IMR-90 (cell line): Measurements from ENCODE around the gene ATP1B3. TPM values are rescaled to one million over a fixed set of nuclear protein-coding genes. Genes with fewer than 3 reads are reported as not detected.

Experiments
- ATAC-seq: fragments of 200-7000 bp; cut with Tn5 transposase; 2 replicates; pipeline ENCODE4 v1.9.1; 2020; ENCODE audit warnings: low read depth, mild to moderate bottlenecking, moderate library complexity
- BruUV-seq: library from RNA; stranded (reverse); fragments of 400-500 nt; replicated peaks from 2 replicates; lab custom pipeline; 2021; lab: Mats Ljungman, UMichigan
- CTCF ChIA-PET: fragments of 300-600 bp; formaldehyde crosslinking; extraction: SDS; loops from one replicate; lab custom pipeline; 2021; ENCODE audit warnings: antibody characterized with exemption; lab: Yijun Ruan, JAX
- POLR2A ChIA-PET: fragments of 300-600 bp; sonication (Branson Sonifier 250); formaldehyde crosslinking; loops from one replicate; lab custom pipeline; 2022; ENCODE audit warnings: antibody characterized with exemption; ENCODE audit not compliant: unreplicated experiment; lab: Charles Lee
- DNase-seq: peaks from one replicate; pipeline ENCODE4 v3.0.0; 2013
- H2AFZ ChIP-seq: replicated peaks from 2 replicates; pipeline ENCODE3; 2013; ENCODE audit warnings: low read length, mild to moderate bottlenecking; ENCODE audit not compliant: poor library complexity
- H2AK5ac ChIP-seq: 2 replicates; pipeline ENCODE4 v1.6.1; 2013; ENCODE audit warnings: low read depth, low read length, inconsistent platforms
- H2AK9ac ChIP-seq: replicated peaks from 2 replicates; pipeline ENCODE3; 2013; ENCODE audit warnings: mild to moderate bottlenecking, low read depth, low read length, moderate library complexity; ENCODE audit not compliant: poor library complexity
- H2BK120ac ChIP-seq: 2 replicates; pipeline ENCODE4 v1.6.1; 2013; ENCODE audit warnings: low read depth, low read length, inconsistent platforms
- H2BK15ac ChIP-seq: 3 replicates; pipeline ENCODE4 v1.6.1; 2013; ENCODE audit warnings: low read depth, low read length, inconsistent platforms
- H2BK20ac ChIP-seq: 2 replicates; pipeline ENCODE4 v1.6.1; 2013; ENCODE audit warnings: low read depth, mild to moderate bottlenecking, inconsistent platforms, low read length, moderate library complexity
- H2BK5ac ChIP-seq: 2 replicates; pipeline ENCODE4 v1.6.1; 2013; ENCODE audit warnings: mild to moderate bottlenecking, low read depth, low read length, inconsistent platforms; ENCODE audit not compliant: poor library complexity, severe bottlenecking
- H3K14ac ChIP-seq: replicated peaks from 2 replicates; pipeline ENCODE4 v1.6.1; 2013; ENCODE audit warnings: low read depth, low read length, inconsistent platforms
- H3K18ac ChIP-seq: 2 replicates; pipeline ENCODE4 v1.6.1; 2013; ENCODE audit warnings: low read depth, low read length, control low read depth
- H3K23ac ChIP-seq: 2 replicates; pipeline ENCODE4 v1.6.1; 2013; ENCODE audit warnings: low read depth, low read length, inconsistent platforms
- H3K27ac ChIP-seq: 2 replicates; pipeline ENCODE4 v1.5.1; 2013; ENCODE audit warnings: mild to moderate bottlenecking, control low read depth, low read length; ENCODE audit not compliant: insufficient read depth
- H3K27me3 ChIP-seq: 2 replicates; pipeline ENCODE4 v1.6.1; 2013; ENCODE audit warnings: low read length; ENCODE audit not compliant: control insufficient read depth, insufficient read depth
- H3K36me3 ChIP-seq: 2 replicates; pipeline ENCODE4 v1.6.1; 2013; ENCODE audit warnings: low read length, mixed read lengths; ENCODE audit not compliant: control insufficient read depth, insufficient read depth
- H3K4ac ChIP-seq: 2 replicates; pipeline ENCODE4 v1.6.1; 2013; ENCODE audit warnings: low read depth, low read length, inconsistent platforms
- H3K4me1 ChIP-seq: 2 replicates; pipeline ENCODE4 v1.6.1; 2013; ENCODE audit warnings: low read length, mixed read lengths; ENCODE audit not compliant: control insufficient read depth, insufficient read depth
- H3K4me2 ChIP-seq: 2 replicates; pipeline ENCODE4 v1.6.1; 2013; ENCODE audit warnings: low read depth, mild to moderate bottlenecking, control low read depth, low read length, moderate library complexity
- H3K4me3 ChIP-seq: 2 replicates; pipeline ENCODE4 v1.5.1; 2013; ENCODE audit warnings: low read depth, mild to moderate bottlenecking, control low read depth, low read length, moderate library complexity; ENCODE audit not compliant: insufficient read depth
- H3K56ac ChIP-seq: 2 replicates; pipeline ENCODE4 v1.6.1; 2013; ENCODE audit warnings: low read length, inconsistent platforms; ENCODE audit not compliant: insufficient read depth; ENCODE audit errors: extremely low read depth
- H3K79me1 ChIP-seq, 2 experiments: 2 replicates each; pipeline ENCODE4 v1.6.1; 2013; ENCODE audit warnings: low read length in 2 of 2, inconsistent platforms in 1 of 2, low read depth in 1 of 2
- H3K9ac ChIP-seq: 2 replicates; pipeline ENCODE4 v1.6.1; 2013; ENCODE audit warnings: low read depth, low read length, control low read depth
- H3K9me1 ChIP-seq: 2 replicates; pipeline ENCODE4 v1.6.1; 2013; ENCODE audit warnings: low read length, inconsistent platforms; ENCODE audit not compliant: insufficient read depth
- H3K9me3 ChIP-seq: 2 replicates; pipeline ENCODE4 v1.6.1; 2013; ENCODE audit warnings: low read length; ENCODE audit not compliant: control insufficient read depth, insufficient read depth
- H4K20me1 ChIP-seq: 2 replicates; pipeline ENCODE4 v1.6.1; 2013; ENCODE audit warnings: low read length, inconsistent platforms; ENCODE audit not compliant: insufficient read depth
- H4K5ac ChIP-seq: 2 replicates; pipeline ENCODE4 v1.6.1; 2013; ENCODE audit warnings: mild to moderate bottlenecking, low read depth, low read length, control low read depth
- H4K8ac ChIP-seq, 2 experiments: 2 replicates each; pipeline ENCODE4 v1.6.1; 2013; ENCODE audit warnings: low read depth in 2 of 2, low read length in 2 of 2, control low read depth in 1 of 2, inconsistent platforms in 1 of 2
- H4K91ac ChIP-seq: 2 replicates; pipeline ENCODE4 v1.6.1; 2013; ENCODE audit warnings: low read depth, low read length, inconsistent platforms; ENCODE audit not compliant: insufficient read depth
- CTCF ChIP-seq: conservative IDR thresholded peaks from 2 replicates; pipeline ENCODE4 v1.5.1; 2012; ENCODE audit warnings: mild to moderate bottlenecking, low read depth, low read length, improper control_type of control experiment
- FOS ChIP-seq: fragments of 150-350 bp; IDR thresholded peaks from 2 replicates; pipeline ENCODE4 v1.6.1; 2016; ENCODE audit warnings: low read depth, low read length
- MXI1 ChIP-seq: IDR thresholded peaks from 2 replicates; pipeline ENCODE4 v1.6.1; 2012; ENCODE audit warnings: low read depth, mild to moderate bottlenecking, low read length, moderate library complexity, borderline replicate concordance
- RAD21 ChIP-seq: IDR thresholded peaks from 2 replicates; pipeline ENCODE4 v1.6.1; 2012; ENCODE audit warnings: low read length, improper control_type of control experiment
- WGBS, 2 experiments: methylation state at CpG; one replicate each; pipeline versions ENCODE4 v1.1.5 to v1.1.7; 2013; ENCODE audit warnings: missing lambda C conversion rate in 2 of 2; ENCODE audit not compliant: insufficient read length in 1 of 2; ENCODE audit errors: extremely low coverage in 2 of 2; 5-methylcytosine and 5-hydroxymethylcytosine counted together
- dilution Hi-C: fragments of 300-500 bp; cut with HindIII; formaldehyde crosslinking; loops from one replicate; pipeline ENCODE4 v1.14.3; 2018; ENCODE audit warnings: low sequenced_read_pairs; ENCODE audit not compliant: unreplicated experiment
- in situ Hi-C: fragments of 300-500 bp; cut with MboI; formaldehyde crosslinking; loops from 3 replicates; pipeline ENCODE4 v1.14.3; 2019; ENCODE audit warnings: low sequenced_read_pairs, inconsistent platforms, mixed read lengths
- intact Hi-C: fragments of 100-400 bp; cut with micrococcal nuclease; formaldehyde crosslinking; loops from 2 replicates; pipeline ENCODE4 v1.10.0; 2022
- polyA plus RNA-seq, 3 experiments: library from polyadenylated mRNA; depleted of rRNA; stranded (reverse); fragments of >200 nt; gene quantifications; 2 replicates each; pipeline ENCODE4 v1.2.3, GENCODE V29; 2012; ENCODE audit warnings: low replicate concordance in 1 of 3
- total RNA-seq: library from RNA; depleted of rRNA; stranded (reverse); fragments of >200 nt; gene quantifications from 2 replicates; pipeline ENCODE4 v1.2.3, GENCODE V29; 2012

Gene ATP1B3
- total and polyA plus RNA-seq, 2 of the 4 experiments (the other 2 are of a cell fraction): 64.3 to 126 TPM

- CTCF ChIA-PET: no interaction called here
These were observed 73.0 kb downstream of the ATP1B3 start for GRCh38 chr3:141949399-141949798.

More at GRCh38 chr3:141949399-141949798, 73.0 kb downstream of the ATP1B3 start:
- Histone ChIP-seq H2BK120ac (no peak overlapping the region), H3K9me1 (peaks cover 3% of the 10 kb centered on the region; the same call in 1 of the 2 replicates), H3K27me3 (no peaks in the 10 kb centered on the region), H3K9ac (no peak overlapping the region), H3K36me3 (peaks cover 12% of the 10 kb centered on the region), H3K4me2 (no peak overlapping the region), H4K8ac (no peak overlapping the region), H3K4me1 (no peaks in the 10 kb centered on the region), H4K5ac (no peak overlapping the region), H2BK5ac (no peak overlapping the region), H3K79me1 (no peaks in the 10 kb centered on the region), H3K23ac (no peak overlapping the region), H3K18ac (no peak overlapping the region), H2AK5ac (0 out of 2 replicates have a peak overlapping the region, but pooled peaks have one; percentile 16), H3K14ac (no peak overlapping the region), H2BK15ac (no peak overlapping the region), H3K4ac (no peak overlapping the region), H4K91ac (no peak overlapping the region), H4K20me1 (no peaks in the 10 kb centered on the region), H3K9me3 (no peaks in the 10 kb centered on the region), H2BK20ac (no peak overlapping the region), H2AFZ (no peak overlapping the region), H2AK9ac (no peak overlapping the region), H3K56ac (no peak overlapping the region), H3K4me3 (no peak overlapping the region), H3K27ac (no peak overlapping the region)
- dilution Hi-C loops (no loop called here), in situ Hi-C loops (no loop called here), intact Hi-C loops (no loop called here)
- ATAC-seq (no peak), DNase-seq (no peak)
- TF ChIP-seq RAD21: no peak
- TF ChIP-seq FOS: no peak
- no peak for TF ChIP-seq CTCF
- TF ChIP-seq MXI1: no peak
- WGBS, 2 experiments: 98% methylated on average over 6 of the region's 10 CpGs; no CpG with 5 or more reads in 1 of the 2 experiments
- POLR2A ChIA-PET: no interaction called here
- BruUV-seq: no TSS peak
